Muscle of back (tissue), 11 donors: ENCODE data around the gene SORCS2. TPM values are rescaled to one million over a fixed set of nuclear protein-coding genes. Genes with fewer than 3 reads are reported as not detected.
A peak's percentile ranks its signal among the peaks of the same experiment; 100 is the strongest.

Source experiments
- DNase-seq, 3 donors: peaks; one replicate each; pipeline versions ENCODE4 v3.0.0 to v3.0.0-alpha.2; 2013
- polyA plus RNA-seq, 10 donors: library from polyadenylated mRNA; unstranded; fragments of 120-200 nt; gene quantifications; one replicate each; pipeline ENCODE4 v1.2.1, GENCODE V29; 2013; ENCODE audit not compliant: insufficient read length in 10 of 10

The SORCS2 gene
- polyA plus RNA-seq, 10 donors: 6.5 to 21.0 (median 10.8) TPM

GRCh38 chr4:7648544-7649395 is 456.4 kb downstream of the SORCS2 start:
- no peak for DNase-seq

GRCh38 chr4:7649411-7649740 is 457.0 kb downstream of the SORCS2 start:
- DNase-seq: no peak

DNA sequence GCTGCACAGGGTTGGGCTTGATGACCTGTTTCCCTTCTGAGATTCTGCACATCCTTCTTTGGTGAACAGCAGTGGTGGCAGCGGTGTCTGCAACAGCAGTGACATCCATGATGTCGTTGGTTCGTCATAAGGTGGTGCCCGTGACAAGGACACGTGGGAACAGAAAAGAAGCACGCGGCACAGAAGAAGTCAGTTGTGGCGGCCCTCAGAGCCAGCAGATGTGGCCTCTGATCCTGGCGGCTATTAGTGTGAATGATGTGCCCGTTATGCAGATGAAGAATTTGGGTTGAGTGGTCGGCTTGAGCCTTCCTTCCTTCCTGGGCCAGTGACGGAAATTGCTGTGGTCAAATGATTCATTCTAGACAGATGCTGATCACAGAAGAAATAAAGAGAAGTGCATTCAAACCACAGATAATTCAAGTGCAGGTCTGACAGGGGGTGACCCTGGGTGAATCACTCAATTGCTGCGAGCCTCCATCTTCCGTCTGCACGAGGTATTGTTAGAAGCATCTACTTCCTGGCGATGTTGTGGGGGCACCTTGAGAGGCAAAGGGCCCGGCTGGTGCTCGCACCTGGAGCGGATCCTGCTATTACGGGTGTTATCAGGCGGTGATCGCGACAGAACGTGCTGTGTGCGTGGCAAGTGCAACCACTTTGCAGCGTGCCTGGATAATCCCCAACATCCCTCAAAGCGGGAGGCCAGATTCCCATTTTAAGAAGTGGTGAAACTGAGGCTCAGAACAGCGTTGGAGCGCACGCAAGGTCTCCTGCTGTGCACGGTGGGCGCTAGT is 457.6 kb downstream of the SORCS2 start:
- peak in 1 of 3 donors; percentile 89 for DNase-seq

DNA sequence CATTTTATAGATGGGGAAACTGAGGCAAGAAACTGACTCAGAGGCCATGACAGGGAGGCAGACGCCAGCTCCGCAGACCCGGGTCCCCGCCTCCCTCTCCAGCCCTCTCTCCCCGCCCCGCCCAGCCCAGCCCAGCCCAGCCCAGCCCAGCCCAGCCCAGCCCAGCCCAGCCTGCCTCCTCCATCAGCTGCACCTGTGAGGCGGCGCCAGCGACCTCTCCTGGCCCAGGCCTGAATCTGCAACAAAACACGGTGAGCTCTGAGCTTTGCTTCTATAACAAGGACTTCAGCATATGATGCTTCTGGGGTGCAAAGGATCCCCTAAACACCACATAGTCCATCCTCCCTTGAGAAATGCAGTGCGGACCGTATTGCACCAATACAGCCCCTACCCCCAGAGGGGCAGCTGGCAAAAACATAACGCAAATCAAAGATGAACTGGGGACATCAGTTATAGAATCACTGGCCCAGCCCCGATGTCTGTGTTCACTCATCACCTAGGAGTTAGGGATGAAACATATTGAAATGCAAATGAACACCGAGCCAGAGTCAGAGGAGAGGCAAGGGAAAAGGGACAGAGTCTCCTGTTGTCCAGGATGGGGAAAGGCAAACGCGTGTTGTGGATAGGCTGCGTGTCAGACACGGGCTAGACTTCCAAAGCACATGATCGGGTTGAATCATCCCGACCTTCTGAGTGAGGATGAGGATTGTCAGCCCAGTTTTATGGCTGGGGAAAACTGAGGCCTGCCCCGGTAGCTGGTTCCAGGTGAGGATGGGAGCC is 458.5 kb downstream of the SORCS2 start:
- DNase-seq: peak in 1 of 3 donors; percentile 33

- peak in 2 of 3 donors; percentile 41 to 67 for DNase-seq
Measured at GRCh38 chr4:7651461-7651921, 459.2 kb downstream of the SORCS2 start.

DNA sequence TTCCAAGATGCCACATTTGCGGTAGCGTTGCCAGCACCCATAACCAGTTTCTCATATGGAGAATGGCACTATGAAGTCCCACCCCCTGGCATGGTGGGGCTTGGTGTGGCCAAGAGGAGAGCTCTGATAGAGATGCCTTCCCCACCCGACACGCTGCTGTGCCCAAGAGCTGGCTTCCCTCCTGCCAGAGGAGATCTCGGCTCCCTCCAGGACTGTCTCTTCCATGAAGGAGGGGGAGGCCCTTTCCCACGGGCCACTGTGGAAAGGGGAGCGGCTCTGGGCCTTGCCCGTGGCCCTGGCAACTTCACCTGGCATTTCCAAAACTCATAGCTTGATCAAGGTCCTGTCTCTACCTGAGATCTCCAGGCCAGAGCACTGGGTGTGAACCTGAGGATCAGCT is 459.7 kb downstream of the SORCS2 start:
- no peak for DNase-seq

DNA sequence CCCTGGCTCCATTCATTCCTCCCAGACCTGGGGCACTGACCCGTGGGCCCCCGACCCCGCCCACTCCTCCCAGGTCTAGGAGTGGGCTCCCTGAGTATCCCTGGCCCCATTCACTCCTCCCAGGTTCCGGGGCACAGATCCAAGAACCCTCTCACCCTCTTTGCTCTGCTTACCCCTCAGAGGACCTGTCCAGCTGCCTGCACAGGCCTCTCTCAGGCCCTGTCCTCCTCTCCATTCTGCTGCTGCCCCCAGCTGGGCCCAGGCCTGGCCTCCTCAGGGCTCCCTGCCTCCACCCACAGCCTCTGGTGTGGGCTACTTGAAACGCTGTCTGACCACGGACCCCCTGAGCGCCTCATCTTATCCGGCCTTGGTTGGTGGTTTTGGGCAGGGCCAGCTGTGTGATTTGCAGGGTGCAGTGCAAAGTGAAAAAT is 460.1 kb downstream of the SORCS2 start:
- no peak for DNase-seq

GRCh38 chr4:7652906-7653305 is 460.6 kb downstream of the SORCS2 start:
- no peak for DNase-seq

DNA sequence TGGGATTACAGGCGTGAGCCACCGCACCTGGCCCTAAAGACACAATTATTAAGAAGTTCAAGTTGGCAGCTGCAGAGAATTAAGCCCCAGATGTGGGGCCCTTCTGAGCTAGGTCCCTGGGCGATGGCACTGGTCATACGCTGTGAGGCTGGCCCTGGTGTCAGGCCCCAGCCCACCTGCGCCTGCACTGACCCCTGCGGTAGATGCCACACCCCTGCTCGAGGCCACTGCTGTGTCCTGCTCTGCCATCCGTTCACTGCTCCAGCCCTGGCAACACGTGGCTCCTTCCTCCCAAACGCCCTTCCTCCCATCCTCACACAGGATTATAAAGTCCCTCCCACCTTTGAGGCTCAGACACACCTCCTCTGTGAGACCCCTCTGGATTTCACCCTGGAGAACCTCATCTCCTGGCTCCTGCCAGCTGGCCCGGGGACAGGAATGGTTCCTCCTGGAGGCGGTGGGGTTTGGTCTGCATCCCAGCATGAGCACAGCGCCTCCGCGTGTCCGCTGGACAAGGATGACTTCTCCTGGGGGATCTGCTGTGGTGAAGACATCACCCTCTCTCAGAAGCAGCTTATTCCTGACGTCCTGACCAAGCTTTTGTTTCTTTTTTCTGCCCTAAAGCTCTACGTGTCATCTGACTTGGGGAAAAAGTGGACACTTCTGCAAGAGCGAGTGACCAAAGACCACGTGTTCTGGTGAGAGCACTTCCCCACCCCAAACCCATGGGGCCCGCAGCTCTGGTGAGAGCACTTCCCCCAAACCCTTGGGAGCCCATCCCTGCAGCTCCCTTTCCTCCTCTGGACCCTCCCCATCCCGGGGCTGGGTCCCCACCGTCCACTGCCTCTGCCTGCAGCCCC is 461.4 kb downstream of the SORCS2 start:
- peak in 2 of 3 donors; percentile 44 to 73 for DNase-seq

GRCh38 chr4:7654550-7655445 is 462.5 kb downstream of the SORCS2 start:
- no peak for DNase-seq

DNA sequence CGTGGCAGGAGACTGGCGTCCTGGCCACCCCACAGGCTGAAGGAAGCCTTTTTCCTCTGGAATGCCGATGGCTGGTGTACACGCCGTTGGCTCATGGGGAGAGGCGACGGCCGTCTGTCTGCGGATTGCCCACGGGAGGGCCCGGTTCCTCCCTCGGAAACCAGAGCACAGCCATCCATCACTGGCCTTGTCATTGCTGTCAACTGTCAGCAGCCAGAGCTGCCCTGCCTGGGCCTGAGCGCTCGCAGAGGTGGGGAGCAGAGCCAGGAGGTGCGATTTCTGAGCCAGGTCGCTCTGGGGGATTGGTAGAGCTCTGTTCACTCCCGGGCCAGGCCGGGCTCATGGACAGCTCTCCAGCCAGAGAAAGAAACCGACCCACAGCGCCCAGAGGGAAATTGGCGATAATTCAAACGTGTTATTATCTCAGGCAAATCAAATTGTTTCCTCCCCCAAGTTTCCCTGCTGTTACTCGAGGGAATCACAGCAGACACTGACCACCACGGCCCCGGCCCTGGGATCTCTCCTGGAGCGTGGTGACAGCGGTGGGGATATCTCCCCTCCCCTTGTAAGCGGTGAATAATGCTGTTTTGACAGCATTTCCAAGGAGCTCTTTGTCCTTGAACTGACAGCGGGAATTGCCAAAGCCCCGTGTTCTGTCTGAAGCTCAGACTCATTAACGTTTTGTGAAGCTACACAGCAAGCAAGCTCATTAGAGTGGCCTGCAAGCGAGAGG is 463.3 kb downstream of the SORCS2 start:
- DNase-seq: no peak

DNA sequence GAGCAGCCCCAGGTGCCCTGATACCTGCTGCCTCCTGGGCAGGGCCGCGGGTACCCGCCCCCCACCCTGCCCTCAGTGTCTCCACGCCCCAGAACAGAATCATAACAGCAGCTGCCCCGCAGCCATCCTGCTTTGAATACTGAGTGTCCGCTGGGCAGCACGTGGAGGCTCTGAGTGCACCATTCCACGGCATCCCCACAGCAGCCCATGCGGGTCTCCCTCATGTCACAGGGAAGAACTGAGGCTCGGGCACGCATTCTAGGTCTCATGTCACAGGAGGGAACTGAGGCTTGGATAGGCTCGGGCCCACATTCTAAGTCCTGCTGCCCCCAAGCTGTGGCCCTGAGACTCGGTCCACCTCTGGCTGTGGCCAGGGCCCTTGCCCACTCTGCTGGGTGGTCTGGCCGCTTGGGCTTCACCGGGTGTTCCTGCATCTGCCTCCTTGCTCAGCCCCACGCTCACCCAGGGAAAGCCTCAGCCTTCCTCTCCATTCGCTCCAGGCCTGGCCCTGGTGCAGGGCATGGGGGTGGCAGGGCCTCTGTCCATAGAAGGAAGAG is 464.0 kb downstream of the SORCS2 start:
- DNase-seq: no peak

DNA sequence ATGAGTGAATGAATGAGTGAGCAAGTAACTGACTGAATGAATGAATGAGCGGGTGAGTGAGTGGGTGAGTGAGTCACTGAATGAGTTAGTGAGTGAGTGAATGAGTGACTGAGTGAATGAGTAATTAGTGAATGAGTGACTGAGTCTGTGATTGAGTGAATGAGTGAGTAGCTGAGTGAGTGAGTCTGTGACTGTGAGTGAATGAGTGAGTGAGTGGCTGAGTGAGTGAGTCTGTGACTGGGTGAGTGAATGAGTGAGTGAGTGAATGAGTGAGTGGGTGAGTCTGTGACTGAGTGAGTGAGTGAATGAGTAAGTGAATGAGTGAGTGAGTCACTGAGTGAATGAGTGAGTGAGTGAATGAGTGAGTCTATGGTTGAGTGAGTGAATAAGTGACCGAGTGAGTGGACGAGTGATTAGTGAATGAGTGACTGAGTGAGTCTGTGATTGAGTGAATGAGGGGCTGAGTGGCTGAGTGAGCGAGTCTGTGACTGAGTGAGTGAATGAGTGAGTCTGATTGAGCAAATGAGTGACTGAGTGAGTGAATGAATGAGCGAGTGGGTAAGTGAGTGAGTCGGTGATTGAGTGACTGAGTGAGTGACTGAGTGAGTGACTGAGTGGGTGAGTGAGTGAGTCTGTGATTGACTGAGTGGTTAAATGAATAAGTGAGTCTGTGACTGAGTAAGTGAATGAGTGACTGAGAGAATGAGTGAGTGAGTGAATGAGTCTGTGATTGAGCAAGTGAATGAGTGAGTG is 465.4 kb downstream of the SORCS2 start:
- no peak for DNase-seq

DNA sequence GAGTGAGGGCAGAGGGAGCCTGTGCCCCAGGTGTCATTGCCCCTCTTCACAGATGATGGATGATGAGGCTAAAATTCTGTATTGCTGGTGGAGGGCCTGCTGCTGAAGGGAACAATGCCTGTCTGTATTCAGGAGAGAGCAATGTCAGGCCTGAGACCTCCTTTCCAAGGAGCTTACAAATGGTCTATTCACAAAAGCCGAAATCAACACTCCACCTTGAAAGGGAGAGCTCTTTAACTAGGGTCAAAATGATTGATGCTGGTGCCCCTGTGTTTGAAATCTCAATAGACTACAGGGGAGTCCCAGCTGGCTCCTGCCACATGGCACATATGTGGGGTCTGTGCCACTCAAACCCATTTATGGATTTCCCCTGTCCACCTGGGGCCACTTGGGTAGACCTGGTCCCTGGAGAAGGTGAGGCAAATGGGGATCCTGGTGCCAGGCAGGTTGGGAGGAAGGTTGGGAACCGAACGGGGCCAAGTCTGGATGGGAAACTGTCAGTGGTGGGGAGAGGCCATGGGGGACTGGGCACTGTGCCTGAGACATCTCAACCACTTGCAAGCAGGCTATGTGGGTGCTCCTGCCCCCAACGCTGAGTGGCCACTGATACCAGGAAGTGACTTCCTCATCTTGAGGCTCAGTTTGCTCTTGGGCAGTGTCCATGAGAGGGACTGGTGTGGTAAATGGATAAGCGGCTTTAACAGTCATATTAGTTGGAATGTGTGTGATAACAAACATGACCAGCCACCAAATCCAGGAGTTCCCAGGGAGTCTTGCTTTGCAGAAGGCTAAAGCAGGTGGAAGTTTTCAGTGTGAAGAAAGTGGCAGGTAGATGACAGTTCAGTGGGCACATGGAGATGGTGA is 466.2 kb downstream of the SORCS2 start:
- DNase-seq: no peak

- DNase-seq: no peak
Measured at GRCh38 chr4:7659429-7660175, 467.3 kb downstream of the SORCS2 start.
